HG02678 (cell line): ENCODE results near the gene VIT.
"Not testable (repeated sequence)": the region's sequence is repeated elsewhere in the genome, so short reads cannot be mapped to it uniquely, and the experiment has no call there.

Source experiments
- ATAC-seq: cut with Tn5 transposase; IDR thresholded peaks from one replicate; pipeline ENCODE4 v1.9.1; 2021; ENCODE audit warnings: mild to moderate bottlenecking, moderate library complexity; ENCODE audit not compliant: unreplicated experiment

VIT gene

DNA sequence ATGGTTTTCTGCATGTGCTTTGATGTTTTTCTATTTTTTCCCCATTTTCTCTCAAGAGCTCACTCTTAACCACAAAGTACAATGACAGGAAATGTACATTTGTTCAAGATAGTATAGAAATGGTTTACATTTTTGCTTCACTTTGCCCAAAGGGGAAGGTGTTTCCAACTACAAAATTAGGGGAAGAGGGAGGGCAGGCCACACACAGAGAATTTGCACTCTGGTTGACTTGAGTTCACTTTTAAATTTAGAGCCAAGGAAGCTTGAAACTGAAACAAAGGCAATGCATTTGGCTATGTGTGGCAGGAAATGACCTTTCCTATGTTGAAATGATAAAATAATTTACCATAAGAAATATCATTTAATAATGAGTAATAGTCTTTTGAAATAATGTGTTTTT, 19.1 kb upstream of the VIT start:
- no peak for ATAC-seq

DNA sequence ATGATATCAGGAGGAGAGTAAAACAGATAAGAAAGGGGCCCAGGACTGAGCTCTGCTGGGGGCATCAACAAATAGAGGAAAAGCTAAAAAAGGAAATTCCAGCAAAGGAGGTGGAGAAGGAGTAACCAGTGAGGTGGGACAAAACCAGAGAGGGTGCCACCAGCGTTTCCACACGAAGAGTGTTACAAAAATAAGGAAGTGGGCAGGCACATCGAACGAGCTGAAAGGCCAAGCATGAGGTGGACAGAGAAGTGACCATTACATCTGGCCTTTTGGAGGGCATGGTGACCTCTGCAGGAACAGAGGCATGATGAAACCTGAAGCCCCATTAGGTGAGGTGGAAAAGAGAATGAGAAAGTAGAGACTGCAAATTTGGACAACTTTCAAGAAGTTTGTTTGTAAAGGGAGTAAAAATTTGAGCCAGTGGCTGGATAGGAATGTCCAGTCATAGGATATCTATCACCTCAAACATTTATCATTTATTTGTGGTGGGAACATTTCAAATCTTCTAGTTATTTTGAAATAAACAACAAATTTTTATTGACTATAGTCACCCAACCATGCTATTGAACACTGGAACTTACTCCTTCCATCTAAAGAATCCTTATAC, 18.4 kb upstream of the VIT start:
- no peak for ATAC-seq

DNA sequence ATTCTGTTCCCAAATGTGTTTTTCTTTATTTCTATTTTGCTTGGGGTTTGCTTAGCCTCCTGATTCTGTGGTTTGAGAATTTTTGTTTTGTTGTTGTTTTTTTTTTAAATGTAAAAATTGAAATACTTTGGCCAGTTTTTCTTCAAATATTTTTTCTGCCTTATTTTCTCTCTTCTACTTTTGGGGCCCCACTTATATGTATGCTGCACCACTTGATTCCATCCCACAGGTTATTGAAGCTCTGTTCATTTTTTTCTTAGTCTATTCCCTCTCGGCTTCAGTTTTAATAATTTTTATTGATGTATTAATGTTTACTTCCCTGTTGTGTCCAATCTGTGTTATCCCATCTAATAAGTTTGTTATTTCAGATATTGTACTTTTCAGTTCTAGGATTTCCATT, 17.7 kb upstream of the VIT start:
- ATAC-seq, result no peak

DNA sequence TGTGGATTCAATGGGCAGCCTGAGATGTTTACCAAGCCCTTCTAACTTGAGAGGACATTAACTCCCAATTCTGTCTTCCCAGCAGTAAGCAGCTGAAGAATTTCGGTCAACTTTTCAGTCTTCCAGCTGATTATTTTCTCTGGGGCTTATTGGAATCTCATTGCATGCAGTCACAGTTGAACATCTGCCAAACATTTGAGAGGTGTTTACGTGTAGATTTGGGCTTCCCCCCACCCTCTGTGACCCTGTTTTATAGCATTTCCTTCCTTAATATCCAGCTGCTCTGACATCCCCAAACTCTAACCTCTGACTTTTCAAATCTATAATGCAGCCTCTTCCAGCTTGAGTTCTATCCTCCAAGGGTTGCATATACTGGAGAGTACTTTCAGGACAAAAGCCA, 16.5 kb upstream of the VIT start:
- no peak for ATAC-seq

DNA sequence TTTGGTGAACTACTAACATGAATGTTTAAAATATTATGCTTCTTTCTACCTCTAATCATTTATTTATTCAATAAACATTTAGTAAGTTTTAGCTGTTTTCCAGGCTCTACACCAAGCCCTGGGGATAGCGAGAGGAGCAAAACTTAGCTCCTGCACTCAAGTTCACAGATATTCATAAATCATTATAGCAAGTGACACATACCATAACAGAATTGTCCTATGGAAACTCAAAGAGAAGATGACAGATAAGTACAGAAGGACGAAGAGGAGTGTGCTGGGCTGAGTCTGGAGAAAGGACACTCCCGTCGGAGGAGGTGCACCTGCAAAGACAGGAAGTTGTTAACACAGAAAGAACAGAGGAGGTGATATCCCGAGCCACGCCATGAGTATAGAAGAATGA, 13.9 kb upstream of the VIT start:
- no peak for ATAC-seq

DNA sequence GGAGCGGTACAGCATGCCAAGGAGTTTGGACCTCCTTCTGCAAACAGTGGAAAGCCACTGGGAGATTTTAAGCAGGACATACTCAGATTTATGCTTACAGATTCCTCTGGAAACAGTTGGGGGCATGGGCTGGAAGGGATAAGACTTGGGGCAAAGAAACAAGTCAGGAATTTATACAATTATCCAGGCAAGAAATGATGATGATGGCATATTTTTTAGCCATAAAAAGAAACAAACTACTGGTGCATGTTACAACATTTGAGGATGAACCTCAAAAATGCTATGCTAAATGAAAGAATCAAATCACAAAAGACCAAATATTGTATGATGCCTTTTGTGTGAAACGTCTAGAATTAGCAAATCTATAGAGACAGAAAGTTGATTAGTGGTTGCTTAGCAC, 13.5 kb upstream of the VIT start:
- ATAC-seq, result no peak

DNA sequence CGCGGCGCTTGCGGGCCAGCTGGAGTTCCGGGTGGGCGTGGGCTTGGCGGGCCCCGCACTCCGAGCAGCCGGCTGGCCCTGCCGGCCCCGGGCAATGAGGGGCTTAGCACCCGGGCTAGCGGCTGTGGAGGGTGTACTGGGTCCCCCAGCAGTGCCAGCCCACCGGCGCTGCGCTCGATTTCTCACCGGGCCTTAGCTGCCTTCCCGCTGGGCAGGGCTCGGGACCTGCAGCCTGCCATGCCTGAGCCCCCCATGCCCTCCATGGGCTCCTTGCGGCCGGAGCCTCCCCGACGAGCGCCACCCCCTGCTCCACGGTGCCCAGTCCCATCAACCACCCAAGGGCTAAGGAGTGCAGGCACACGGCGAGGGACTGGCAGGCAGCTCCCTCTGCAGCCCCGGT, 8.2 kb upstream of the VIT start:
- not testable (repeated sequence) for ATAC-seq

DNA sequence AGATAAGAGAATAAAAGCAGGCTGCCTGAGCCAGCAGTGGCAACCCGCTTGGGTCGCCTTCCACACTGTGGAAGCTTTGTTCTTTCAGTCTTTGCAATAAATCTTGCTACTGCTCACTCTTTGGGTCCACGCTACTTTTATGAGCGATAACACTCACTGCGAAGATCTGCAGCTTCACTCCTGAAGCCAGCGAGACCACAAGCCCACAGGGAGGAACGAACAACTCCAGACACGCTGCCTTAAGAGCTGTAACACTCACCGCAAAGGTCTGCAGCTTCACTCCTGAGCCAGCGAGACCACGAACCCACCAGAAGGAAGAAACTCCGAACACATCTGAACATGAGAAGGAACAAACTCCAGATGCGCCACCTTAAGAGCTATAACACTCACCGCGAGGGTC, 7.5 kb upstream of the VIT start:
- not testable (repeated sequence) for ATAC-seq

DNA sequence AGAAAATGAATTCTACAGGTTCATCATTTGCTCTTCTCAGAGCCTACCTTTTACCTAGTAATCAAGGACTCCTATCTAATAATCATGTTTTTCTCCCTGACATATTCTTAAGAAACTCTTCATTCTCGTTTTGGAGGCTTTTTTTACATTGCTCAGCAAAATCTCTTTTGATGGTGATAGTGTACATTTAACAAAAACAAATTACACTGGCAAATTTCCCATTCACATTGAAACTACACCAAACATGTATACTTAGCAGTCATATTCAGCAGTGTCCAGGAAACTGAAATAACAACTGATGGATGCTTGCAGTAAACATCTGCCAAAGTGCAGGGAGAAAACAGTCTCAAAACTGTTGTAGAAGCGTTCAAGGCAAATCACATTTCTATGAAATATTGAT, 4.4 kb upstream of the VIT start:
- ATAC-seq, result no peak

DNA sequence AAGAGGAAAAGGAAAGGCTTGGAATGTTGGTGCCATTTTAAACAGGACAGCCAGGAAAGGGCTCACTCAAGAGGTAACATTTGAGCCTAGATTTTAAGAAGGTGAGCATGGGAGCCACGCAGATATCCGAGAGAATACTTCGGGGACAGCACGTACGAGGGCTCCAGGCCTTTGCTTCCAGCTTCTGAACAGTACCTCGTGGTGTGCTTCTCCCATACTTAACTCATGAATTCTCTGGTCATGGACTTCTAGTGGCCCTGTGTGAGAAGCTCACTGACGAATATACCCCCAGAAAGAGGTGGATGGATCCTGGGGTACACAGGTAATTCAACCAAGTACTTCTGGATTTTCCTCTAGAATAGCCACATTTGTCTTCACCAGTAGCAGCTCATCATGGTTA, 2.7 kb upstream of the VIT start:
- ATAC-seq, result no peak

DNA sequence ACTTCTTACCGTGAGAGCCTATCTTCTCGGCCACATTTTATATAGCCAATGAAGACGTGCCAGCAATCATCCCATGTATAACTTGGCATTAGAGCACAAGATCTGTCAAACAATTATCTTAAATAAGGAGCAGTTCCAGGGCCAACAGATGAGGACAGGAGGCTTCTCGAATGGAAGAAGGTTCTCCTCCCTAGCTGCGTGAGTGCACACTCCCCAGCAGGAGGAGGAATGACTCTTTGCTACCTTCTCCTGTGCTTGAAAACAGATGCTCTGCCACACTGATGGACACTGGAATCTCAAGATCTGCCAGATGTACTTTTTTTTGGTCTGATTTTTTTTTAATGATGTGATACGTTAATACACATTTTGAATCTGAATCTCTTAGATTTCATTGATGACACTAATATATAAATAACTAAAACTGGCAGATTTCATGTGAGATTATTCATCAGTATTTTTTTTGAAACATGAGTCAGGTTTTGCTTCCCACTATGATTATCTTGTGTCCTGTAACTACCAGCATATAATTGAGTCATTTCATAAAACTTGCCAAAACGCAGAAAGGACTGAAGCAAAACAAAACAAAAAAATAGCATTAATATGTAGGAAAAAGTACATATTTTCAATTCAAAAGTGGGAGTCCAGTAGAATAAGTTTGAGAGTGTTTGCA, 626 bp upstream of the VIT start:
- ATAC-seq, result no peak

DNA sequence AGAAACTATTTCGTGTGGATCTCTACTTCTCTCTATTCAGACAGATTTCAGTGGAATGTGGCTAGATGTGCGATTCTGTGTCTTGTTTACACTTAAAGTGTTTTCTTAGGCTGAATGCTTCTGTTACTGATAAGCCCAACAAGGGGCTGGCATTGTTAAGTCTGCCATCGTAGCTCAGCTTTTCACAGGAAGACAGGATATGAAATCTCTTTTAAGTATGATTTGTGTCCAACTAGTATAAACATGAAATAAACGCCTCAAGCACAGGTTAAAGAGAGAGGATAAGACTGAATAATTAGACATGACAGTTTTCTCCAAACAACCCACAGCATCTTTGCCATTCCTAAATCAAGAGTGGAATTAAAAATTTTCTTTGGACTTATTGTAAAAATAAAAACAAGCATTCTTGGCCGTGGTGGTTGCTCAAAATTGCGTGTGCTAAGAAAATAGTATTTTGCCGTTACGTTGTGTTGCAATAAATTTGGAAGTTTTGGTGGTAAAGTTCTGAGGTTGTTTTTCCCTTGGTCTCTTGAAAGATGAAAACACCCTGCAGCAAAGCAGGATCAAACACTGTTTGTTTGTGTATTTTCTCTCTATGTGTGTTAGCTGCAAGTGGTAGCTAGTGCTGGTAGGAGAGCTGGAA, 1.0 kb downstream of the VIT start:
- ATAC-seq, result no peak

DNA sequence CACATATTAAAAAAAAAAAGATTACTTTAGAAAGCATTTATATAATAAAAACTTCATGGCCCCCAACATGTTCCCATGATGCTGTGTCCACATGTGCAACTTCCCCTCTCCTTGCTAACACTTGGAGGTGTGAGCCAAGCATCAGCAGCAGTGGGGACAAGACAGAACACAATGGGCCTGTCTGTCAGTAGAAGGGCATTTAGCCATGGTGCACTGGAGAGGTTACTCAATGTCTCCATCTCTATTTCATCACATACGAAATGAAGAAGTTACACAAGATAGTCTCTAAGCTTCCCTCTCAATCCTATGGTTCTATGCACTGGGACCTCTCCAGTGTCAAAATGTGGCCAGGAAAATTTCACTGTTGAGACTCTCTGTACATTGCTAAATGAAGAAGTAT, 2.5 kb downstream of the VIT start:
- ATAC-seq, result no peak

DNA sequence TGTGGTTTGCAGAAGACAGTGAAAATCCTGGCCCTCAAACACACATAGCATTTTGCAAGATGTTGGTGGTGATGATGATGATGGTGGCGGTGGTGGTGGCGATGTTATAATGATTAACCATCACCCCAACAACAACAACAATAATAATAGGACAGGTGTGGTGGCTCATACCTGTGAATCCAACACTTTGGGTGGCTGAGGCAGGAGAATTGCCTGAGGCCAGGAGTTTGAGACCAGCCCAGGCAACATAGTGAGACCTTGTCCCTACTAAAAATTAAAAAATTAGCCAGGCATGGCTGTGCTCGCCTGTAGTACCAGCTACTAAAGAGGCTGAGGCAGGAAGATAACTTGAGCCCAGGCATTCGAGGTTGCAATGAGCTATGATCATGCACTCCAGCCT, 3.8 kb downstream of the VIT start:
- ATAC-seq, result no peak

DNA sequence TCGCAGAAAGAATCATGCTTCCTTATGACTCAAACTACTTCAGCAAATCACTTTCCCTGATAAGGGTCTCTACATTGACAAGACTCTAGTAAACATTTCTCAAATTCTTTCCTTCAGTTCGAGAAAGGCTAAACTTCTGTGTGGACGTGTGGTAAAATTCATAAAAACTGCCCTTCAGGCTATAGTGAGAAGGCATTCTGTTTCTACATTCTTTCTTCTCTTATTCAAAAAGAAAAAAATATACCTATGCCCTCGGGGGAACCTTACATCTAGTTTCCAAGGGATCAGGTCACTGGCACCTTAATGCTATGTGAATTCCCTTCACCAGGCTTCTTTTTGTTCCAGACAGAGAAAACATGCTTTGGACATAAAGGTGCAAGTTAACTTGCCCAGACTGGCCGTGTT, 4.9 kb downstream of the VIT start:
- no peak for ATAC-seq

DNA sequence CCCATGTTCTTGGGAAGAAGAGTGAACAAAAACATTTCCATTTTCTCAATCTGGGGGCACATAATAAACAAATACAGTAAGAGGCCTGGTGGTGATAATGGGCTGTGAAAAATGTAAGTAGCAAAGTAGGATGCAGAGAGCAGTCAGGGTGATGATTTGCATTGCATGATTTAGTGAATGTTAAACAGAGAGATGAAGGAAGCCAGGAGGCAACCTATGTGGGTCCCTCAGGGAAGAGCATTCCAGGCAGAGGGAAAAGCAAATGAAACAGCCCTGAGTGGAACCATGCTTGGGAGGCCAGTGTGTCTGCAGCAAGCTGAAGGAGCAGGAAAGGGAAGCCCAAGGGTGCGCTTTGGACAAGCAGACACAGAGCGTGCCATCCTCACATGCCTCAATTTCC, 5.4 kb downstream of the VIT start:
- no peak for ATAC-seq

DNA sequence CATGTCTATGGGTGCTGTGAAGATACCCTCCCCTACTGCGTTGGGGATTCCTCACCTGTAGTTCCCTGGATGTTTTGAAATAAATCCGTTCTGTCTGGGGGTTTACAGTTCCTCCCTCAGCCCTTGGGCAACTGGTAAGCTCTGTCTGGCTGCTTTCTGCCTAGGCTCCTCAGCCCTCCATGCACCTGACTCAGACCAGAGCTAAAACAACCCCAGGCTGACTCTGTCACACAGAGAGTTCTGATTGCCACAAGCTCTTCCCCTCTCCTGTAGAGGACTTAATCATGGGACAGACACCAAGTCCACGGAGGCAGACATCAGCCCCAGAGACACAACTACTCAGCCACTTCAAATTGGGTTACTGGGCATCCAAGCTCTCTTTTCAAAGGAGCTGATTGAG, 6.3 kb downstream of the VIT start:
- no peak for ATAC-seq

DNA sequence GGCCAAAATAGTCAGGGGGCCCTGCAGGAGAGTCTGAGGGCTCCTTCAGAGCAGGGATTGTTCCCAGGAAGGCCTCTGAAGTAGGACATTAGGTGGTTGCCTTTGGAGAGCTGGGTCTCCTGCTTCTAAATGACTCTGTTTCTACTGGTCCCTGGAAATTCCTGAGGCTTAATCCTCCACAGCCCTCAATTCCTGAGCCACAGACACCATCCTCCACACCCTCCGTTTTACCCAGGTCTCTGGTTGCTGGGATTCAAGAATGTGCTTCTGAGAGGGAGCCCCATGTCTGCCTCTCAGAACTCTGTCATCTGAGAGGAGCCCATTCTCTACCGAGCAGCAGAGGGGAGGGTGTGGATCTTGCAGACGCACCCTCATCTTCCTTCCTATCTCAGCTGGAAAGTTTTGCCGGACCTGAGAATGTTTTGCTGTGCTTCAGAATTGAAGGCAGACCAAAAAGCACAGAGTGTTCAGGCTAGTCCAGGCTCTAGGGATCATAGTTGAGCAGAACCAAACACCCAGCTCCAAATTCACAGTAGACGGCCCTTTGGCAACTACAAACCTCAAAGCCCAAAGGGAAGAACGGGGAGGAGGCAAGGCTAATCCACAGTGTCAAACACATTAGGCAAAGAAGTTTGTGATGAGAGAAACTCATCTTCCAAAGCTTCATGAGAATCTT, 8.1 kb downstream of the VIT start:
- no peak for ATAC-seq

DNA sequence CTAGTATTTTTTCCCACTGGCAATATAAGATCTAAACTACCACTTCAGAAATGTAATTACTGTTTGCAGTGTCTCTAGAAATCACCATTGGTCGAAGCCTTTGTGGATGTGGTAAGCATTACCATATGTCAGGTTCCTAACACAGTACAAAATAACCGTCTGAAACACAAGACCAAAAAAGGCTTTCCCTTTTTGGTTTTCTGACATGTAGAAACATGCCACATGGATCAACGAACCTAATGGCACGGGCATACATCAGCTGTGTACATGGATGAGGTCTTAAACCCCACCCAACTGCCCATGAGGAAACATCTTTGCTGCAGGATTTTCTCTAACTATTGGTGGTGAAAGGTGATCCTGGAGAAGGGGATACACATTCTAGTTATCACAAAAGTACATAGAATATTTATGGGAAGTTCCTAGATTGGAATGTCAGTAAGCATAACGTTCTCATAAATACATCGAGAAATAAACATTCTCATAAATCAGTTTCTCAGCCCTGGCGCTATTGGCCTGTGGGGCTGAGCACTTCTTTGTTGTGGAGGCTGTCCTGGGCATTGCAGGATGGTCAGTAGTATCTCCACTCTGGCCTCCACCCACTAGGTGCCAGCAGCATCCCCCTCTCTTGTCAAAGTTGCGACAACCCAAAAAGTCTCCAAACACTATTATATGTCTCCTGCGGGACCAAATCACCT, 9.0 kb downstream of the VIT start:
- no peak for ATAC-seq

DNA sequence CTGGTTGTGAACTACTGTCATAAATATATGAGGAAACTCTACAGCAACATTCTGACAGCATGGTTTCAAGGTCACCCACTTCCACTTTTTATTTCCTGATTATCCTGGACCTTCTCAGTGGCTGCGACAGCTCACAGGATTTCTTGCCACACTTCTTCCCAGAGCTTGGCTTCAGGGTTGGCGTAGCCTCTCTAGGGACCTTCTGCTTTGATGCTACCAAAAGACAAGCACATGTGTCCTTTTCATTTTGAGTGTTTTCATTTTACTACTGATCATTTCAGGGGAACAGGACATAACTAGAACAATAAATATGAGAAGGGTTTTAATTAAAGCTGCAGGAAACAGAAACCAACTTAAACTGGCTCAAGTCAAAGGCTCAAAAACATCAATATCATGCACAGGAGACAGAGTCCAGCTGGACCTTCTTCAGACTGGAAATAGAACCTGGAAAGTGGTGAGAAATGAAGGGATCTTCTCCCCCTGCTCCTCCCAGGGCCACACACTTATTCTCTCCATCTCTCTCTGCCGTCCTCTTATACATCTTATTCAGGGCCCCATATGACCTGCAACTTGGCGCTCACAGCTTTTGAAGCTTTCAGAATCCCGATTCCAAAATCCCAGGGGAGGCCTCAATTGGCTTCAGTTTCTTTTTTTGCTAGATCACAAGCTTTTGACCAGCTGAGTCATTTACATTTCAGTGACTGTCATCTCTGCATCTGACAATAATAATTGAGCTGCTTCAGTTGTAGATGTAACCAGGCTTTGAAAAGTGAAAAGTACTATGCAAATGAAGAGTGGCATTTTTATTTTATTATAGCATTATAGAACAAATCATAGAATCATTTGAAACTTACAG, 9.7 kb downstream of the VIT start:
- ATAC-seq, result no peak

DNA sequence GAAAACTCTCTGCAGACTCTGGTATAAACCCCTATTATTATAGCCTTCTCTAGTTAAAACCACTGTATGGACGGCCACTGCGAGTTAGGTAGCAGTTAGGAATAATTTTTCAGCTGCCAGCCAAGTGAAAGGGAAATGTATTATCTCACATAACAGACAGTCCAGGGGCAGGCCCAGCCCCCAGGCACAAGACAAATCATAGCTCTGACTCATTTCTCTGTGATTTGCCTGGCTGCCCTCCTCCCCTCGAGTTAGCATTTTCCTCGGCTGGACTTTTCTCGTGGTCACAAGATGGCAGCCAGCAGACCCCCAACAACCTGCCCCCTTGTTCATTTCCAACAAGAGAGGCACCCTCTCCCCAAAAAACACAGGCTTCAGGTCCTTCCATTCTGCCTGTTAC, 10.5 kb downstream of the VIT start:
- ATAC-seq, result no peak
